GM19351 (cell line): ENCODE results near the gene CEP152.
A peak's percentile ranks its signal among the peaks of the same experiment; 100 is the strongest.
"Not testable (repeated sequence)": the region's sequence is repeated elsewhere in the genome, so short reads cannot be mapped to it uniquely, and the experiment has no call there.

ENCODE experiments used
- ATAC-seq: cut with Tn5 transposase; IDR thresholded peaks from one replicate; pipeline ENCODE4 v1.9.1; 2021; ENCODE audit warnings: mild to moderate bottlenecking, moderate library complexity; ENCODE audit not compliant: unreplicated experiment

The CEP152 gene

GRCh38 chr15:48810414-48811324 lies at the start of gene CEP152:
CEP152 (minus strand) TSS chr15:48811069; CDS start chr15:48805649, 5,420 bp downstream.
- ATAC-seq: peak; percentile 92

DNA sequence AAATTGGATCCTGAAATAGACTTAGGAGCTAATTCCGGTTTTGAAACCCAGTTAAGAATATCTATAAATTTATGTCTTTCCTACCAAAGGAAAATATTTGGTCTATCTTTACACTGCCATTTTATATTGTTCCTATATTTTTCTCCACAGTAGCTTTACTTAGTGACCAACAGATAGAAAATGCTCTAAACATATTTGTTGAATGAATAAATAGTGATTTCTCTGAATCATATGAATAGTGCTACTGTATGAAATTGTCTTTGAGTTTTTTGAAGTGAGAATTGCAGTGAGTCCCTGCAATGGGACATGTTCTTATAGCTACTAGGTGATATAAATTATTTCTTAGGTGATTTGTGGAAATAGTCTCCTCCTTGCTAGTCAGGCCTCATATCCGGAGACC lies 48.6 kb upstream of the CEP152 start:
- no peak for ATAC-seq

DNA sequence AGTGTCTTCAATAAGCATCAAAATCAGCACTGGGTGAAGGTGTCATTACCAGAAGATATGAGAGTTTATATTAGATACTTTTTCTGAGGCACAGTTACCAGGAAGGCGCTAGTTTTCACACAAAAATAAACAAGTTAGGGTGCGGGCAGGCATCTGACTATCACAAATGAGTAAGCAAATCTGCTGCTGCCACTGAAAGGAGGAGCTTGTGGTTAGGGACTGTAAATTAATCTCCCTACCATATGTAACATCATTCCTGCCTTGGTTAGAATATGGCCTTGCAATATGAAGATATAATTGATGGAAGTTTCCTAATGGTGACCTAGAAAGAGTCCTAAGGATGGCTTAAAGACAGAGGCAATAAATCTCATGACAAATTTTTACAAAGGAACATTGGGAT lies 47.5 kb upstream of the CEP152 start:
- no peak for ATAC-seq

DNA sequence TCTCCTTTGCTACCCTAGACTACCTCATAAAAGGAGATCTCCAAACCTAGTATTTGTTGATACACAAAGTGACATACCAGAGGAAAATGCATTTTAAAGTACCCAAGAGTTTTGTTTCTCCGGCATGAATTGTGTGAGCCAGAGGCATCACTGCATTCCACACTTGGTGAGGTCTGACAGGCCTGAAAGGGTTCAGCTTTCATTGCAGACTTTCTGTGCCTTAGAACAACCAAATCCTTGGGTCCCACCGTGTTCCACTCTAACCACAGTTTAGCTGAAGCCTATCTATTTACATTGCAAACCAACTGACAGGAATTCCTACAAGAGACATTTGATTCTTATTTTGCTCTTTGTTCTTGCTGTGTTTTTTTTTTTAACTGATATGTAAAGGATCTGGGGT lies 46.1 kb upstream of the CEP152 start:
- no peak for ATAC-seq

DNA sequence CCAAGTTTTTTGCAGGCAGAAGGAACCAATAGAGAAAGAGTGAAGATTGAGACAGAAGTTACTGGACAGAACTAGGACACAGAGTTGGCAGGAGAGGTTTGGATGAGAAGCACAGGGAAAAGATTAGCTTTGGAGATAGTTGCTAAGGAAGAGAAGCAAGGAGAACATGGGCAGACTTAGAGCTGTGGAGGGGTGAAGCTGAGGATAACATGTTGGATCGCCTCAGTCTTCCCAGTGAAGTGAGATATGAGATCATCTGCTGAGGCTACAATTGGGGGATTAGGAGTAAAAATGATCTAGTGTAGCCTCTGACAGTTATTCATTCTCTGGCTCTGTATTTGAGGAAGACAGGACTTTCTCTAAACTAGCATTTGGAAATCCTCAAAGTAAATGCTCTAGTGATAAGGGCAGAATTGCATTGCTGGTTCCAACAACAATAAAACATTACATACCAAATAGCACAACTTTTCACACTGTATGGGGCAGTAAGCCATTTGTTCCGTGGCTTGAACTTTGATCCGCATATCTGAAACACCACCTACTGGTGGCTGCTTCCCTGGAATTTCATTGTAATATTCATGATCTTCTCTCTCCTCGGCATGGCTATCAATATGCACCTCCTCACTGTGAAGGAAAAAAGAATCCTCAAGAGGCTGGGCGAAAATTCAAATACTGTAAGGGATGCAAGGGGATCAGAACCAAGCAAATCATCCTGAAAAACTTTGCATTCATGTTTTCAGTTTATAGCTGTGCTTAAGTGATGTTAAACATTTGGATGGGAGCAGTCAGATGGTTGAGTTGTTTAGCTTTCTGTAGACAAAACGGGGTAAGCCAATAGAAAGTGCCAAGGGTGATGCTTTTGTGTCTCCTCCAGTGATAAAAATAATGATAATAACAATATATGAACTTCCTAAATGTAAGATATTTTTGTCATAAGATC lies 44.9 kb upstream of the CEP152 start:
- no peak for ATAC-seq

DNA sequence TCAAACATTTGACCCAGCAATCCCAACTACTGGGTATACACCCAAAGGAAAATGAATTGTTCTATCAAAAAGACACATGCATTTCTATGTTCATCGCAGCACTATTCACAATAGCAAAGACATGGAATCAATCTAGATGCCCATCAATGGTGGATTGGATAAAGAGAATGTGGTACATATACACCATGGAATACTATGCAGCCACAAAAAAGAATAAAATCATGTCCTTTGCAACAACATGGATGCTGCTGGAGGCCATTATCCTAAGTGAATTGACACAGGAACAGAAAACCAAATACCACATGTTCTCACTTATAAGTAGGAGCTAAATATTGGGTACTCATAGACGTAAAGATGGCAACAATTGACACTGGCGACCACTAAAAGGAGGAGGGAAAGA lies 43.6 kb upstream of the CEP152 start:
- not testable (repeated sequence) for ATAC-seq

DNA sequence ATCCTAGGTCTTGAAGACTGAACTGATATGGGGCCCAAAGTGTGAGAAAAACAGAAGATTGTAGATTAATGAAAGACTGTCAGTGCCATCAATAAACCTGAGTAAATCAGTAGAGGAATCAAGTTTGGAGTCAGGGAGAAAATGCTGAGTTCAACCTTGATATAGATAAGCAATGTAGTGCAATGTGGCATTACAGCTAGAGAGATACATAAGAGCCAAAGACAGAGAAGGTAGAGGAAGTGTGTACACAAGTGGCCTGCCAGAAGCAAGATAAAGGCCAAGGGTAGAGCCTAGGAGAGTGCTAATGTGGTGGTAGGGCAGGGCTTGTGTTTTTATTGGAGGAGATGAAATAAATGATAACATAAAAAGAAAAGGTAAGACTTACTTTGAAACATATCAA lies 41.1 kb upstream of the CEP152 start:
- no peak for ATAC-seq

- ATAC-seq: no peak
Measured at GRCh38 chr15:48850648-48851047, 39.8 kb upstream of the CEP152 start.

GRCh38 chr15:48845123-48845522 lies 34.3 kb upstream of the CEP152 start:
- ATAC-seq: no peak

- ATAC-seq: no peak
Measured at GRCh38 chr15:48842501-48842900, 31.6 kb upstream of the CEP152 start.

GRCh38 chr15:48834756-48835155 lies 23.9 kb upstream of the CEP152 start:
- no peak for ATAC-seq

GRCh38 chr15:48833526-48834239 lies 22.8 kb upstream of the CEP152 start:
- ATAC-seq: no peak

DNA sequence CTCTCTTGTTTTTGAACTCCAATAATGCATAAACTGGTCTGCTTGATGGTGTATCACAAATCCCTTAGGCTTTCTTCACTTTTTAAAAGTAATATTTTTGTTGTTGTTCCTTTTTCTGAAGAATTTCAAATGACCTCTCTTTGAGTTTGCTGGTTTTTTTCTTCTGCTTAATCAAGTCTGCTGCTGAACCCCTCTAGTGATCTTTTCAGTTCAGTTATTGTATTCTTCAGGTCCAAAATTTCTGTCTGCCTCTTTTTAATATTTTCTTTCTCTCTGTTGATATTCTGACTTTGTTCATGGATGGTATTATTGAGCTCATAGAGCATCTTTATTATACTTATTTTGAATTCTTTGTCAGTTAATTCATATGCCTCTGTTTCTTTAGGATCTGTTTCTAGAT lies 21.8 kb upstream of the CEP152 start:
- no peak for ATAC-seq

- no peak for ATAC-seq
Measured at GRCh38 chr15:48828906-48829305, 18.0 kb upstream of the CEP152 start.

- no peak for ATAC-seq
Measured at GRCh38 chr15:48828471-48828870, 17.6 kb upstream of the CEP152 start.

- ATAC-seq: no peak
Measured at GRCh38 chr15:48825075-48825474, 14.2 kb upstream of the CEP152 start.

DNA sequence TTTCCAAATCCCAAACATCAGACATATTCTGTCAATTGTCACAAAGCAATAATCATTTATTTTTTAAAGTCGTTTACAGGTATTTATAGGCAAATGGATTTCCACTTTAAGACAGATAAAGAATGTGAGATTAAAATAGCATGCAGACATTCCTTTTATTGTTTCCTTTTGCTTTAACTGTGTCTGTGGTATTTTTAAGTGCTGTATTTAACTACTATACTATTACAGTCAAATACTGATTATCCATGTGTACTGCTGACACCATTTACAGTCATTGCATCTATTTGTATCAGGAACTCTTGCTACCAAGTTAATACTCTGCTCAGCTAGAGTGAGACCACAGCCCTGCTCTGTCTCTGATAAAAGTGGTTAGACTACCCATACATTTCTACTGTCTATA lies 12.8 kb upstream of the CEP152 start:
- ATAC-seq: no peak

DNA sequence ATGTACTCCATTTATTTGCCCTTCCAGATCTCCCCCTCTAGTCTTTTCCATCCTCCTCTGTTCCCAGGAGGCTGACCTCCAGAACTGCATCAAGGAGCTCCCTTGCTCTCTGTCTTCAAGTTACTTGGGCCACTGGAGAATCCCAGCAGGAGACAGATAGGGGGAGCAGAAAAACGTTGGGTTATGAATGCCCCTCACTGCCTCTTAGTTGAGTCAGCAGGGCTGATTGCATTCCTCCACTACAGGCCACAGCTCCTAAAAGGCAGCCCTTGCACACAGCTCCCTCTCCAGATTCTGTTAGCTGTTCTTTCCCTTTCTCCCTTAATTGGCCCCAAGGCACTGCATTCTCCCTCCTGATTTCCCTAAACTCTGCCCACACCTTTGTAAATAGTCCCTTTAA lies 12.4 kb upstream of the CEP152 start:
- no peak for ATAC-seq

DNA sequence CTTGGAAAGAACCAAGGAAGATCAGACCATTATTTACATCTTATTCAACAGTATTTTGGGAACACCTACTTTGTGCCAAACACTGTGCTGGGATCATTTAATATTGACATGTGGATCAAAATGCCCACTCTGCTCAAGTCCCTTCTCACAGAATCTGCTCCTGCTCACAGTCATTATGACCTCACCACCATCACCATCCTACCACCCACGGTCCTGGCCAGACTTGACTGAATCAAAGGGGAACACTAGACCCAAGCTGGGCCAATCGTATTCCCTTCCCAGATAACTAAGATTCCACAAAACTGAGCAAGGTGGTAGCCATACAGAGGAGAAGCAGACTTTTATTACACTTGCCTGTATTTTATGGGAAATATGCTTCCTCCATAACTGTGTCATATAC lies 3.4 kb upstream of the CEP152 start:
- ATAC-seq: no peak

DNA sequence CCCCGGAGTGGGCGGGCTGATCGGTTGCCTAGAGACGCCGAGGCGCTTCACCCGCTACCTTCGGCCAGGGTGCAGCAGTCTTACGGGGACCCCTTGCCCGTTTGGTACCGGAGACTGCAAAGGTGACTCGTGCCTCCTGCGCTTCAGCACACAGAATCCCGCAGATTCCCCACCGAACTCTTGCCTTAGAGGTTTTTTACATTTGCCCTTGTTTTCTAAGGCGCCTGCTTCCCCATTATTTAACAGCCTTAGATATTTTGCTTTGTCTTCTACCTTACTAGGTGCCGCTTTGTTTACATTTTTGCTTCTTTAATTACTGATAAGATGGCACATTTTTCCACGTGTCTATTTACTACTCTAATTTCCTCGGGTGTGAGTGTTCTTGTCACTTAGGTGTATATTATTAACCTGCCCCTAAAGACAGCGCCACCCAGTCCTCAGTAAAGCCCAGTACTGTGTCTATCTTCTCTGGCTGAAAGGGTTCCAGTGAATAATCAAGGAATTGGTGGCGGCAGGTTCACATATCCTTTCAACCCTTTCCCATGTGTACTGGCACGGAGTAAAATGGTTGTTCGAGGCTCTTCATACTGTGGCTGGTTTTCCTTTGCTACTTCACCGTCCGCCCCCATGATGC lies 573 bp upstream of the CEP152 start:
- ATAC-seq: no peak

GRCh38 chr15:48806151-48806550 lies 4.7 kb downstream of the CEP152 start:
- ATAC-seq: no peak
